ENCODE measurements around the gene SLC49A3. TPM values are rescaled to one million over a fixed set of nuclear protein-coding genes. Genes with fewer than 3 reads are reported as not detected.

Gene SLC49A3
- total RNA-seq, 2 experiments from 2014 or later: 0.22 to 0.91 TPM

DNA sequence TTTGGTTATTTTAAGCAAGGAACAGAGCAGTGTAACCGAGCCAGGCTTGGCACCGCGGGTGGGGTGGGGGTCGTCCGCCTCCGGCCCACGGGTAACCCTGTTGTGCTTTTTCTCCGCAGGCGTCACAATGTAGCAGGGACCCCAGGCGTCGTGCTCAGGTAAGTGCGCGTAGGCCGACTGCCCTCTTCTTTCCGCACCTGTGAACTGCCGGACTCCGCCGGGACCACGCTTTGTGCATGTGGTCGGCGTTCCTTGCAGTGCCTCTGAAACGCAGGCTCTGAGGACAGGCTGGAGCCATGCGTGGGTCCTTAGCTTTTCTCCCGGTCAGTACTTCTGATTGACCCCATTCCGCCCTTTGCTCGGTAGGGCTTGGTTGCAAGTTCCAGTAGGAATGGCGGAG, 41.6 kb upstream of the SLC49A3 start:
- no peak for DNase-seq
- POLR2A ChIA-PET: no interaction called here
- no peak for ATAC-seq (ENCODE audit: poor library complexity)

GRCh38 chr4:729336-730315, 40.7 kb upstream of the SLC49A3 start:
- Histone ChIP-seq H3K4me1 (ENCODE audit: insufficient read depth, low read length) (no peaks in the 10 kb centered on the region), H3K9me3 (ENCODE audit: control insufficient read depth in 1 of 2, insufficient read depth in 1 of 2, low read length in 2 of 2) (peaks cover 0 to 6% of the 10 kb centered on the region in 2 experiments), H3K27me3 (ENCODE audit: control insufficient read depth in 1 of 2, insufficient read depth in 2 of 2, low read length in 2 of 2) (no peaks in the 10 kb centered on the region), H3K27ac (ENCODE audit: low read depth in 1 of 2, low read length in 2 of 2) (no peak overlapping the region), H3K36me3 (ENCODE audit: insufficient read depth, low read length) (peaks cover 30% of the 10 kb centered on the region), H3K4me3 (ENCODE audit: low read length) (no peak overlapping the region)
- Mint-ChIP-seq H3K36me3 (ENCODE audit: low read depth) (peaks cover 25% of the 10 kb centered on the region), H3K27me3 (no peaks in the 10 kb centered on the region), H3K4me1 (ENCODE audit: low read depth) (peaks cover 5% of the 10 kb centered on the region), H3K4me3 (no peak overlapping the region), H3K27ac (no peak overlapping the region), H3K9me3 (no peaks in the 10 kb centered on the region)
- POLR2A ChIA-PET: no interaction called here
- intact Hi-C loops (cut with DNase I, micrococcal nuclease): no loop called here
- TF ChIP-seq CTCF (IDR thresholded peaks at IDR 0.05): no peak
- no peak for DNase-seq
- CTCF ChIA-PET: interaction anchor here (0.6 kb wide), 1 partner anchor 9 kb away, joined by 3 read pairs; no protein-coding TSS in a partner anchor
- no peak for ATAC-seq (ENCODE audit: poor library complexity)

More for the DNA sequence above, 41.6 kb upstream of the SLC49A3 start:
- no peaks in the 10 kb centered on the region for H3K27me3 ChIP-seq (ENCODE audit: control insufficient read depth in 1 of 2, insufficient read depth in 2 of 2, low read length in 2 of 2)
- H3K36me3 ChIP-seq (ENCODE audit: insufficient read depth, low read length): peaks cover 38% of the 10 kb centered on the region
- CTCF ChIA-PET: no interaction called here
- no peak overlapping the region for H3K4me3 ChIP-seq (ENCODE audit: low read length)
- H3K9me3 ChIP-seq (ENCODE audit: control insufficient read depth in 1 of 2, insufficient read depth in 1 of 2, low read length in 2 of 2): peaks cover 0 to 6% of the 10 kb centered on the region in 2 experiments
- Mint-ChIP-seq H3K36me3 (ENCODE audit: low read depth) (peaks cover 34% of the 10 kb centered on the region), H3K9me3 (no peaks in the 10 kb centered on the region), H3K4me3 (no peak overlapping the region), H3K27me3 (no peaks in the 10 kb centered on the region), H3K27ac (no peak overlapping the region), H3K4me1 (ENCODE audit: low read depth) (no peaks in the 10 kb centered on the region)
- no peak for TF ChIP-seq CTCF (IDR thresholded peaks at IDR 0.05)
- intact Hi-C loops (cut with DNase I, micrococcal nuclease): no loop called here
- H3K4me1 ChIP-seq (ENCODE audit: insufficient read depth, low read length): no peaks in the 10 kb centered on the region
- no peak overlapping the region for H3K27ac ChIP-seq (ENCODE audit: low read depth in 1 of 2, low read length in 2 of 2)

GRCh38 chr4:727576-727975, 38.6 kb upstream of the SLC49A3 start:
- Histone ChIP-seq H3K27ac (ENCODE audit: low read depth in 1 of 2, low read length in 2 of 2) (no peak overlapping the region), H3K4me1 (ENCODE audit: insufficient read depth, low read length) (no peaks in the 10 kb centered on the region), H3K4me3 (ENCODE audit: low read length) (no peak overlapping the region), H3K36me3 (ENCODE audit: insufficient read depth, low read length) (peaks cover 10% of the 10 kb centered on the region), H3K9me3 (ENCODE audit: control insufficient read depth in 1 of 2, insufficient read depth in 1 of 2, low read length in 2 of 2) (peaks cover 0 to 14% of the 10 kb centered on the region in 2 experiments), H3K27me3 (ENCODE audit: control insufficient read depth in 1 of 2, insufficient read depth in 2 of 2, low read length in 2 of 2) (no peaks in the 10 kb centered on the region)
- H3K27me3 Mint-ChIP-seq: no peaks in the 10 kb centered on the region
- peaks cover 9% of the 10 kb centered on the region for H3K36me3 Mint-ChIP-seq (ENCODE audit: low read depth)
- H3K4me1 Mint-ChIP-seq (ENCODE audit: low read depth): peaks cover 5% of the 10 kb centered on the region
- DNase-seq: no peak
- ChIA-PET POLR2A (no interaction called here), CTCF (no interaction called here)
- no peak for TF ChIP-seq CTCF (IDR thresholded peaks at IDR 0.05)
- no peak overlapping the region for H3K27ac Mint-ChIP-seq
- H3K9me3 Mint-ChIP-seq: no peaks in the 10 kb centered on the region
- H3K4me3 Mint-ChIP-seq: no peak overlapping the region
- intact Hi-C loops (cut with DNase I, micrococcal nuclease): no loop called here
- no peak for ATAC-seq (ENCODE audit: poor library complexity)
